ENCODE results near the gene EYS.
"Not testable (repeated sequence)": the region's sequence is repeated elsewhere in the genome, so short reads cannot be mapped to it uniquely, and the experiment has no call there.

The EYS gene

GRCh38 chr6:64083261-64083660 lies 1623.8 kb downstream of the EYS start:
- DNase-seq: no peak

- no peak for DNase-seq
Measured at GRCh38 chr6:64081453-64081852, 1625.6 kb downstream of the EYS start.

- DNase-seq: no peak
Measured at GRCh38 chr6:64074981-64075380, 1632.0 kb downstream of the EYS start.

GRCh38 chr6:64072686-64073085 lies 1634.3 kb downstream of the EYS start:
- no peak for DNase-seq

- DNase-seq: no peak
Measured at GRCh38 chr6:64064919-64065318, 1642.1 kb downstream of the EYS start.

- no peak for DNase-seq
Measured at GRCh38 chr6:64062960-64063683, 1643.9 kb downstream of the EYS start.

- no peak for DNase-seq
Measured at GRCh38 chr6:64054861-64055260, 1652.2 kb downstream of the EYS start.

GRCh38 chr6:64050590-64050989 lies 1656.4 kb downstream of the EYS start:
- no peak for DNase-seq

GRCh38 chr6:64049736-64050135 lies 1657.3 kb downstream of the EYS start:
- DNase-seq: no peak

GRCh38 chr6:64046746-64047208 lies 1660.2 kb downstream of the EYS start:
- no peak for DNase-seq

GRCh38 chr6:64041373-64041772 lies 1665.7 kb downstream of the EYS start:
- no peak for DNase-seq

GRCh38 chr6:64040113-64040512 lies 1666.9 kb downstream of the EYS start:
- no peak for DNase-seq

- no peak for DNase-seq
Measured at GRCh38 chr6:64037427-64037826, 1669.6 kb downstream of the EYS start.

GRCh38 chr6:64034910-64035655 lies 1671.9 kb downstream of the EYS start:
- no peak for DNase-seq

GRCh38 chr6:64034291-64034690 lies 1672.7 kb downstream of the EYS start:
- DNase-seq: no peak

- DNase-seq: not testable (repeated sequence)
Measured at GRCh38 chr6:64030950-64031618, 1675.9 kb downstream of the EYS start.

- DNase-seq: no peak
Measured at GRCh38 chr6:64023693-64024092, 1683.3 kb downstream of the EYS start.

GRCh38 chr6:64014595-64014994 lies 1692.4 kb downstream of the EYS start:
- DNase-seq: no peak

- no peak for DNase-seq
Measured at GRCh38 chr6:64013011-64013410, 1694.0 kb downstream of the EYS start.

GRCh38 chr6:64012351-64013001 lies 1694.5 kb downstream of the EYS start:
- DNase-seq: no peak

- DNase-seq: no peak
Measured at GRCh38 chr6:64010666-64011065, 1696.4 kb downstream of the EYS start.

GRCh38 chr6:64010010-64010409 lies 1697.0 kb downstream of the EYS start:
- DNase-seq: no peak

- no peak for DNase-seq
Measured at GRCh38 chr6:64006246-64006645, 1700.8 kb downstream of the EYS start.
